GM19452 (cell line): ENCODE data around the gene NALCN.
"Not testable (repeated sequence)": the region's sequence is repeated elsewhere in the genome, so short reads cannot be mapped to it uniquely, and the experiment has no call there.

Source experiments
- ATAC-seq: cut with Tn5 transposase; IDR thresholded peaks from one replicate; pipeline ENCODE4 v1.9.1; 2021; ENCODE audit not compliant: unreplicated experiment

NALCN gene

GRCh38 chr13:101343128-101343787 is 73.0 kb downstream of the NALCN start:
- ATAC-seq: no peak

GRCh38 chr13:101341464-101341863 is 74.8 kb downstream of the NALCN start:
- ATAC-seq: no peak

- ATAC-seq: no peak
Measured at GRCh38 chr13:101339202-101339601, 77.1 kb downstream of the NALCN start.

GRCh38 chr13:101332583-101332982 is 83.7 kb downstream of the NALCN start:
- no peak for ATAC-seq

GRCh38 chr13:101331731-101332130 is 84.6 kb downstream of the NALCN start:
- no peak for ATAC-seq

GRCh38 chr13:101327871-101328270 is 88.4 kb downstream of the NALCN start:
- ATAC-seq: no peak

- no peak for ATAC-seq
Measured at GRCh38 chr13:101326710-101327109, 89.6 kb downstream of the NALCN start.

- no peak for ATAC-seq
Measured at GRCh38 chr13:101325423-101325822, 90.9 kb downstream of the NALCN start.

- no peak for ATAC-seq
Measured at GRCh38 chr13:101323601-101324000, 92.7 kb downstream of the NALCN start.

- no peak for ATAC-seq
Measured at GRCh38 chr13:101317986-101318523, 98.3 kb downstream of the NALCN start.

- not testable (repeated sequence) for ATAC-seq
Measured at GRCh38 chr13:101313479-101313878, 102.8 kb downstream of the NALCN start.

GRCh38 chr13:101309014-101309619 is 107.2 kb downstream of the NALCN start:
- ATAC-seq: no peak

GRCh38 chr13:101308247-101309013 is 107.9 kb downstream of the NALCN start:
- ATAC-seq: no peak

GRCh38 chr13:101307181-101307701 is 109.1 kb downstream of the NALCN start:
- ATAC-seq: no peak

GRCh38 chr13:101306773-101307172 is 109.5 kb downstream of the NALCN start:
- ATAC-seq: no peak

GRCh38 chr13:101305981-101306411 is 110.3 kb downstream of the NALCN start:
- no peak for ATAC-seq

GRCh38 chr13:101303521-101303920 is 112.8 kb downstream of the NALCN start:
- no peak for ATAC-seq

GRCh38 chr13:101301053-101301452 is 115.3 kb downstream of the NALCN start:
- no peak for ATAC-seq

- no peak for ATAC-seq
Measured at GRCh38 chr13:101300531-101300930, 115.8 kb downstream of the NALCN start.

- no peak for ATAC-seq
Measured at GRCh38 chr13:101298517-101298916, 117.8 kb downstream of the NALCN start.

- no peak for ATAC-seq
Measured at GRCh38 chr13:101297794-101298193, 118.5 kb downstream of the NALCN start.

- no peak for ATAC-seq
Measured at GRCh38 chr13:101292711-101293110, 123.6 kb downstream of the NALCN start.
